Psoas muscle (tissue), 8 donors: ENCODE results near the gene TCF12. TPM values are rescaled to one million over a fixed set of nuclear protein-coding genes. Genes with fewer than 3 reads are reported as not detected.

Experiments used
- ATAC-seq, 4 donors: fragments of 200-7000 bp; cut with Tn5 transposase; one replicate each; pipeline ENCODE4 v1.9.1; 2020; ENCODE audit warnings: moderate library complexity in 3 of 4, mild to moderate bottlenecking in 2 of 4
- DNase-seq, 2 donors: peaks; one replicate each; pipeline ENCODE4 v3.0.0-alpha.2; 2020
- H3K27ac ChIP-seq: fragments of 200-600 bp; one replicate; pipeline ENCODE4 v1.8.0; 2022
- H3K27me3 ChIP-seq, 3 donors: fragments of 200-600 bp in 1 of 3; one replicate each; pipeline versions ENCODE4 v1.6.1 to v1.8.0; 2013 to 2022; ENCODE audit warnings: low read length in 2 of 3, mild to moderate bottlenecking in 2 of 3, moderate library complexity in 1 of 3; ENCODE audit not compliant: insufficient read depth in 3 of 3
- H3K36me3 ChIP-seq, 2 donors: fragments of 200-600 bp in 1 of 2; one replicate each; pipeline versions ENCODE4 v1.6.1 to v1.8.0; 2013 to 2022; ENCODE audit warnings: low read depth in 1 of 2, mild to moderate bottlenecking in 1 of 2, moderate library complexity in 1 of 2; ENCODE audit not compliant: insufficient read depth in 1 of 2
- H3K4me1 ChIP-seq: fragments of 200-600 bp; one replicate; pipeline ENCODE4 v1.8.0; 2022
- H3K4me3 ChIP-seq: fragments of 200-600 bp; one replicate; pipeline ENCODE4 v1.8.0; 2022; ENCODE audit warnings: mild to moderate bottlenecking
- H3K9me3 ChIP-seq: fragments of 200-600 bp; one replicate; pipeline ENCODE4 v1.8.0; 2022
- WGBS, 3 donors: extraction: QIAGEN DNeasy Blood & Tissue Kit; methylation state at CpG; one replicate each; pipeline versions ENCODE4 v1.1.6 to v1.1.7; 2013; 5-methylcytosine and 5-hydroxymethylcytosine counted together
- intact Hi-C, 2 donors: fragments of 100-400 bp; cut with DNase I; formaldehyde crosslinking; loops; one replicate each; pipeline versions ENCODE4 v1.11.0 to v1.14.2; 2022
- polyA plus RNA-seq, 3 donors: library from polyadenylated mRNA; stranded (reverse); fragments of 200-250 nt; gene quantifications; one replicate each; pipeline ENCODE4 v1.2.3, GENCODE V29; 2013
- total RNA-seq, 4 donors: library from RNA; stranded (reverse); fragmentation: NEBNext Ultra II Directional in 2 of 4; extraction: Animal tissue kit (Norgen Biotek cat#: 25700) in 2 of 4; gene quantifications; one replicate each; pipeline versions ENCODE4 v1.2.1 to v1.2.4, GENCODE V29; 2021 to 2023
- TF ChIP-seq, protein P1 (sequence below): fragments of 200-600 bp; IDR thresholded peaks from one replicate; pipeline ENCODE4 v1.8.0; 2022; ENCODE audit warnings: antibody characterized with exemption
- donor health status: healthy with polysubstance abuse.
- donor health status: DM: no; HTN: no; CAD: no; lungs with moderate emphysema.
- donor health status: Bipolar disorder and iron deficiency.
- donor health status: healthy.
- donor health status: DM: yes; HTN: yes; CAD: no.
- donor health status: DM: no; HTN: no; CAD: no.
- donor health status: DM: no; HTN: no; CAD: no.
- donor health status: DM: yes; HTN: yes; CAD: no.

Gene TCF12
- total and polyA plus RNA-seq, 7 donors, result 10.5 to 53.1 (median 30.5) TPM

DNA sequence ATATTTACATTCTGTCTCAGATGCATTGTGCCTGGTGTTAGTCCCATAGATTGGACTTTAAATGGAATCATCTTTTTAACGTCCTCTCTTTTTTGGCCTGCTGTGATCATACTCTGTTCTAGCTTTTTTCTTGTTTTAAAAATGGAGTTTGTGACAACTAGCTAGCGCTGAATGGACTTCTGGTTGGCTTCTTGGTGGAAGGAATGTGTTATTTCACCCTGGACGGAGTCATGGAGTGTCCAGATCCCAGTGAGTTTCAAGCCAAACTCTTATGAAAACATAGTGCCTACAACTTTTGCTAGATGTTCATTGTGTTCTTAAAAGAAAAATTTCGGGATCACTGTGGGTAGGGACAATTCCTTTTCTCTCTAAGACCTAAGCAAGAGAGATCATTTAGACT lies 192.6 kb downstream of the TCF12 start:
- H3K36me3 ChIP-seq, result no peaks in the 10 kb centered on the region
- peak overlapping the region; percentile 70 for H3K27ac ChIP-seq
- peaks cover 3% of the 10 kb centered on the region for H3K9me3 ChIP-seq
- H3K4me3 ChIP-seq, result no peak overlapping the region
- H3K4me1 ChIP-seq, result peaks cover 29% of the 10 kb centered on the region
- peak in 2 of 4 donors; percentile 44 to 46 for ATAC-seq
- intact Hi-C loops, result loop anchor here (10.0 kb wide), 3 partner anchors 66 to 186 kb away; no protein-coding TSS in a partner anchor
- DNase-seq, result no peak
- TF ChIP-seq, protein P1, sequence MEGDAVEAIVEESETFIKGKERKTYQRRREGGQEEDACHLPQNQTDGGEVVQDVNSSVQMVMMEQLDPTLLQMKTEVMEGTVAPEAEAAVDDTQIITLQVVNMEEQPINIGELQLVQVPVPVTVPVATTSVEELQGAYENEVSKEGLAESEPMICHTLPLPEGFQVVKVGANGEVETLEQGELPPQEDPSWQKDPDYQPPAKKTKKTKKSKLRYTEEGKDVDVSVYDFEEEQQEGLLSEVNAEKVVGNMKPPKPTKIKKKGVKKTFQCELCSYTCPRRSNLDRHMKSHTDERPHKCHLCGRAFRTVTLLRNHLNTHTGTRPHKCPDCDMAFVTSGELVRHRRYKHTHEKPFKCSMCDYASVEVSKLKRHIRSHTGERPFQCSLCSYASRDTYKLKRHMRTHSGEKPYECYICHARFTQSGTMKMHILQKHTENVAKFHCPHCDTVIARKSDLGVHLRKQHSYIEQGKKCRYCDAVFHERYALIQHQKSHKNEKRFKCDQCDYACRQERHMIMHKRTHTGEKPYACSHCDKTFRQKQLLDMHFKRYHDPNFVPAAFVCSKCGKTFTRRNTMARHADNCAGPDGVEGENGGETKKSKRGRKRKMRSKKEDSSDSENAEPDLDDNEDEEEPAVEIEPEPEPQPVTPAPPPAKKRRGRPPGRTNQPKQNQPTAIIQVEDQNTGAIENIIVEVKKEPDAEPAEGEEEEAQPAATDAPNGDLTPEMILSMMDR, result peak; percentile 28
- WGBS, 3 donors, result 92 to 94% (median 93%) methylated on average over 4 of the region's 4 CpGs
- H3K27me3 ChIP-seq, result no peaks in the 10 kb centered on the region

- Histone ChIP-seq H3K27ac (peak overlapping the region; percentile 70), H3K4me3 (no peak overlapping the region), H3K36me3 (no peaks in the 10 kb centered on the region), H3K27me3 (no peaks in the 10 kb centered on the region), H3K9me3 (no peaks in the 10 kb centered on the region), H3K4me1 (peaks cover 29% of the 10 kb centered on the region)
- intact Hi-C loops, result loop anchor here (10.0 kb wide), 3 partner anchors 67 to 187 kb away; no protein-coding TSS in a partner anchor
- TF ChIP-seq, protein P1, result no peak
- peak; percentile 94 to 96 (median 96) for ATAC-seq
- WGBS, 3 donors, result 24 to 27% (median 25%) methylated on average over 2 of the region's 2 CpGs
- peak; percentile 24 to 61 for DNase-seq
Measured at GRCh38 chr15:57112178-57112577, 193.7 kb downstream of the TCF12 start.

DNA sequence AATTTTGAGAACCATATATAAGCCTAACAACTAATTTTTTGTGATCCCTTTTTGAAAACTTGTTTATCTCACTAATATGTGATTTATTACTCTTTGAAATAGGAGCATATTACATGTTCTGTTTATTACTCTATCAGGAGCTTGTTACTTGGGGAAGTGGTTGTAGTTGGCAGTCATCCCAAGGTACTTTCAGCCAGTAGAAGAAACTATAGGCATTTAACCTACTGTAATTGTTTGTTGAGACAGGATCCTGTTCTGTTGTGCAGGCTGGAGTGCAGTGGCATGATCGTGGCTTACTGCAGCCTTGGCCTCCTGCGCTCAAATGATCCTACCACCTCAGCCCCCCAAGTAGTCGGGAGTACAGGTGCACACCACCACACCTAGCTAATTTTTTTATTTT lies 195.6 kb downstream of the TCF12 start:
- H3K9me3 ChIP-seq, result no peaks in the 10 kb centered on the region
- H3K27ac ChIP-seq, result no peak overlapping the region
- intact Hi-C loops, result loop anchor here (10.0 kb wide), 3 partner anchors 69 to 189 kb away; no protein-coding TSS in a partner anchor
- DNase-seq (no peak), ATAC-seq (no peak)
- no peak overlapping the region for H3K4me3 ChIP-seq
- TF ChIP-seq, protein P1, result no peak
- no peaks in the 10 kb centered on the region for H3K27me3 ChIP-seq
- no peaks in the 10 kb centered on the region for H3K36me3 ChIP-seq
- WGBS, 3 donors, result 82 to 85% (median 83%) methylated on average over 3 of the region's 3 CpGs
- H3K4me1 ChIP-seq, result peaks cover 44% of the 10 kb centered on the region

DNA sequence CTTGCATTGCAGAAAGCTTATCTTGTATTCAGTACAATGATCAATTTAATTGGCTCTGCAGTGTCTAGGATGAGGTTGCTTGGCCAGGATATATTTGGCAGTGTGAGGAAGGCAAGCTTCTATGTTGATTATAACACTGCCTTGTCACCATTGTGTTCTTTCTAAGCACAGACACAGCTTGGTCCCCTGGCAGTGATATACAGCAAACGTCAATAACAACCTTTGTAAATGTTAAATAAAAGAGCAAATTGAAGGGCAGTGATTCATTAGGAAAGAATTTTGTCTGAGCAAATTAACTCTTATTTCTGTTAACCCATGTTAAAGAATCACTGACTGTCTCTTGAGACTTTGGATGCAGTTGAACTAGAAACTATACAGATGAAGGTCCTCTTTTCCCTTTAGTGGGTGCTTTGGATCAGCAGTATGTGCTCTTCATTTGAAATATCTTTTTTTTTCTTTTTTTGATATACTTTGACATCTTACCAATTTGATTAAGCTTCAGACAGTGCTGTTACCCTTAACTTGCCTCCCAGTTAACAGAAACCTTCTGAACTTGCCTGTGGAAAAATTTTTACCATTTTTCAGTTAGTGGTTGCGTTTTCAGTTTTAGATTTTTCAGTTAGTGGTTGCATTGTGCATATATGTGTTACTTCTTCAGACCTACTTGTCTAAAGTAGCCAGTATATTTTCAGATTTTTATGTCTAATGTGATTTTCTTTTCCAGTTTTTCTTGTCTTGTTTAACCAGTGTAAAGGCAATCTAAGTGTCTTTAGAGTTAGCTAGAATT lies 199.8 kb downstream of the TCF12 start:
- Histone ChIP-seq H3K9me3 (no peaks in the 10 kb centered on the region), H3K4me3 (no peak overlapping the region), H3K4me1 (peaks cover 24% of the 10 kb centered on the region), H3K36me3 (no peaks in the 10 kb centered on the region), H3K27ac (no peak overlapping the region), H3K27me3 (no peaks in the 10 kb centered on the region)
- intact Hi-C loops, result loop anchor here (10.0 kb wide), 3 partner anchors 73 to 193 kb away; no protein-coding TSS in a partner anchor
- WGBS, 3 donors, result 48 to 51% (median 51%) methylated on average over 2 of the region's 2 CpGs
- DNase-seq (no peak), ATAC-seq (peak; percentile 54 to 89 (median 76))
- TF ChIP-seq, protein P1, result no peak
